ENCODE results near the gene FZD2.

Gene FZD2

GRCh38 chr17:44608727-44609435 is 51.6 kb downstream of the FZD2 start:
- DNase-seq = no peak

DNA sequence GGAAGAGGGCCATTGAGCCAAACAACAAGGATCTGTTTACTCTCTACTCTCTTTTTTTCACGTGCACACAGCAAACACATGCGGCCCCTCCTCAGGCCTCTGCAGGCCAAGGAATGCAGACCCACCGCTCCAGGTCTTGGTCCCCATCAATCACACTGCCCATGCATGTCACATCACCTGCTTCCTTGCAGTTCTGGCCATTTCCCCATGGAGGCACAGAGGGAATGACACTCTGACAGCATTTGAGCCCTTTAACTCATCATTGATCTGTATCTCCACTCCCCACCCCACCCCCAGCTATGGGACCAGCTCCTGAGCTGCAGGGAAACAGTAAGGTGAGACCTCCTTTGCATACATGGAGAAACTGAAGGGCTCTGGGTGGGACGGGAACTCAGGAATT is 53.0 kb downstream of the FZD2 start:
- no peak for DNase-seq
